ENCODE results near the gene MNT.

The MNT gene

DNA sequence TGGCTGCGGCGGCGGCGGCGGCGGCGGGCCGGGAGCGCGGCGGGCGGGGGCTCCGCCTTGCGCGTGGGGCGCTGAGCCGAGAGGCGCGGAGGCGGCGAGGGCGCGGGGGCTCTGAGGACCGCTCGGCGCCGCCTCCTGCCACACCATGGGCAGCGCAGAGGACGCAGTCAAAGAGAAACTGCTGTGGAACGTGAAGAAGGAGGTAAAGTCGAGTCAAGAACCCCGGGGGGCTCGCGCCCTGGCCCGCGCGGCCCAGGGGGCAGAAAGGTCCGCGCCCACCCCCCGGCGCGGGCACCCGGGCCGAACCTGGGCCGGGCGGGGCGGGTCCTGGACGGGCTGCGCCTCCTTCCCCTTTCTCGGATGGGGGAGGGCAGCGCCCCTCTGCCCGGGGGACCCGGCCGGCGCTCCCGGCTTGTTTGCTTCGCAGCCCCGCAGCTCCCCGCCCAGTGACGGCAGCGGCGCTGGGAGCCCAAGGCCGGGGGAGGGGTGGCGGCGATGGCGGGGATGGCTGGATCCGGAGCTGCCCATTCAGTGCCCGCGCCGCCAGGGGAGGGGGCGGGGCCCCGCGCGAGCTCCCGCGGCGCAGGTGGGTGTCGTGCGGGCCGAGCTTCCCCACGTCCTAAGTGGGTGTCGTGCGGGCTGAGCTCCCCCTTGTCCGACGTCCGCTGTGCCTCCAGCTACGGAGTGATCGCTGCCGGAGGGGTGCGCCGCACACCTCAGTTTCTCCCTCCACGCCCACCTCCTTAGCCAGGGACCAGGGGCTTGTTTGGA, 63.1 kb downstream of the MNT start:
- intact Hi-C loops (cut with DNase I): loop anchor here (2.0 kb wide), 1 partner anchor 35 kb away; the partner anchor contains the start of genes SMG6 and SRR
- peak; percentile 38 to 95 (median 73) for DNase-seq

DNA sequence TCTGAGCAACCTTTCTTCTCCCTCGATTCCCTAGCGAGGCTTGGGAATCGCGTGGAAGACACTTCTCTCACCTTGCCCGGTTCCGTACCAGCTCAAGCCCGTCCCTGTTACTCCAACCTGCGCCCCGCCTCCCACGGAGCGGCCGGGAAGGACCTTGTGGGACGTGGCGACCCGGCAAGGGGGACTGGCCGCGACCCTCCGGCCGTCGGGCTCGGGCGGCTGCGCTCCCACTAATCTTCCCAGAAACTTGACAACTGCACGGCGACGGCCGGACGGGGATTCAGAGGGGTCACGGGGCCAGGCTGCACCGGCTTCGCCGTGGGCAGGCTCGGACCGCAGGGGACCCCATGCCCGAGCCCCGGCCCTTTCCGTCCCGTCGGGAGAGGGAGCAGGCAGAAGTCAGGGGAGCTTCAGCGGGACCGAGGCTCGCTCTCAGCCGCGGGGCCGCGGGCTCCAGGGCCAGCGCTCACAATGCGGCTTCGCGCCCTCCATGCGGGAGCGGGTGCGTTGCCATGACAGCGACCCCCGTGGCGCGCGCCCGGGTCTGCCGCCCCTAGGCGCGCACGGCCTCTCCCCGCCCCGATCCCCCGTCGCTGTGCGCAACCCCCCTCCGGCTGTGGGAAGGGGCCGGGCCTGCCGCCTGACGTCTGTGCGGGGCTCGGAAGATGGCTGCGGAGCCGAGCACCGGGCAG, 63.9 kb downstream of the MNT start, which contains the start of gene SGSM2:
SGSM2 (plus strand) TSS at position 650 of the 692 bp plus-strand sequence. CDS start 188 bp downstream, outside the sequence.
- intact Hi-C loops (cut with DNase I): loop anchor here (2.0 kb wide), 1 partner anchor 34 kb away; the partner anchor contains the start of genes SMG6 and SRR
- peak; percentile 42 to 95 (median 67) for DNase-seq

DNA sequence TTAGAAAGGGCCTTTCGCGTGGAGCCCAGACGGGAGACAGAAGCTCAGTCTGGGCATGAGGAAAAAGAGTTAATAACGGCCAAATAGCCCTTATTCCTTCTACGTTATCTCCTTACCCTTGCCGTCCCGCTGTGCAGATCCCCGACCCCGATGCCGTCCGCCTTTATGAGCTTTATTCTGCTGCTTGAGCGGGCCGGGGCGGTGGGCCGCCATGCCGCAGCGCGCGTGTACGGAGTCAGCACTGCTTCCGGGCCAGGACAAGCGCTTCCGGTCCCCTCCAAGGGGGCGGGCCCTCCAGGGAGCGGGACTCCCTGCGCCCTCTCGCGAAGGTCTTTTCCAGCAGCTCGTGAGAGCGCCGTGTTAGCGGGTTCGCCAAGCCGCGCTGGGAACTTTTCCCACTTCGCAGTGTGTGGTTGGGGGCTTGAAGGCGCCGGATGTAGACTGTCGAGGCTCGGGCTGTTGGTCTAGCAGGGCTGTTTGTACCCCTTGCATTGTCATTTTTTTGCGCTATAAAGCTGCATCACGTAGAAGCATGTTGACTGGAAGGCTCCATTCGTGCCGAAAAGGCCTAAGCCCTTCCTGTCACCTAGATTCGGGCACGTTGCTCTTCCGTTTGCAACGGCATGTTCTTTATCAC, 64.5 kb downstream of the MNT start, which contains the start of gene TSR1:
TSR1 (minus strand) TSS at position 243 of the 637 bp plus-strand sequence; CDS start at position 213, 30 bp downstream.
- DNase-seq: peak; percentile 90 to 99 (median 94)
- intact Hi-C loops (cut with DNase I): loop anchor here (2.0 kb wide), 1 partner anchor 34 kb away; the partner anchor contains the start of genes SMG6 and SRR

DNA sequence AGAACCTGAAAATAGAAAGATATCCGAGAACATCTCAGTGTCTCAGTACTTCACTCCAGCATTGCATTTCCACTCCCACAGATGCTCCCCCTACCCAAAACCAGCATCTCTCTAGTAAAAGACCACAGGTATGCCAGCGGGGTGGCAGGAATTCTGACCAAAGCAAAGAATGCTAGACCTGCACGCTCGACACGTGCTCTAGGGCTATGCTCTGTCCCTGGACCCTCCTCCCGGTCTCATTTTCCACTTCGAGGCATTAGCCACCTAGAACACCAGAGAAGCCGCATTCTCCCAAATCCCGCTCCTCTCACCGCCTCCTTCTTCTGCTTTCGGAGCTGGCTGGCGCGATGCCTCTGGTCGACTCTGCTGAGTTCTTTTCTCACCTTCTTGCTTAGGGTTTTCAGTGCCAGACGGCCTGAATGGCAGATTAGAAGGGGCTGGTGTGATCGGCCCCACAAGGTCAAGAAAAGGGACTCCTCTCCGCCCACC, 65.1 kb downstream of the MNT start:
- DNase-seq: peak in 1 of 10 donors; percentile 83
- intact Hi-C loops (cut with DNase I): loop anchor here (2.0 kb wide), 1 partner anchor 33 kb away; the partner anchor contains the start of genes SMG6 and SRR

All from posterior cingulate gyrus (tissue), 11 donors.